Measurements from ENCODE around the gene KLHL41.

DNA sequence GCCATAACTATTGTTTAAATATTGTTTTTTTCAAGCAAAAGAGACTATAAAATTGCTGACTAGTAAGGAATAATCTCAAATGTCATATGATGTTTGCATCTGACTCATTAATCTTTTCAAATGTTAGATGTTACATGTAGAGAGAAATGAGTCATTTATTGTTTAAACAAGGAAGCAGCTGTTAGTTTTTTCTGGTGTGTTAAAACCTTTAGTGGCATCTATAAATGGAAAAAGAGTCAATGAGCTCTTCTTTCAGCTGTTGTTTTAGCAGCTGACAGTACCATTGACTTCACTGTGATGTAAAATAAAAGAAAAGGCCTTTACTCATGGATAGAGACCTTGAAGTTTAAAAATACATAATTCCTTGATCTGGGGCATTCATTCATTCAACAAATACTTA, 1.8 kb upstream of the KLHL41 start:
- TF ChIP-seq, protein P1, sequence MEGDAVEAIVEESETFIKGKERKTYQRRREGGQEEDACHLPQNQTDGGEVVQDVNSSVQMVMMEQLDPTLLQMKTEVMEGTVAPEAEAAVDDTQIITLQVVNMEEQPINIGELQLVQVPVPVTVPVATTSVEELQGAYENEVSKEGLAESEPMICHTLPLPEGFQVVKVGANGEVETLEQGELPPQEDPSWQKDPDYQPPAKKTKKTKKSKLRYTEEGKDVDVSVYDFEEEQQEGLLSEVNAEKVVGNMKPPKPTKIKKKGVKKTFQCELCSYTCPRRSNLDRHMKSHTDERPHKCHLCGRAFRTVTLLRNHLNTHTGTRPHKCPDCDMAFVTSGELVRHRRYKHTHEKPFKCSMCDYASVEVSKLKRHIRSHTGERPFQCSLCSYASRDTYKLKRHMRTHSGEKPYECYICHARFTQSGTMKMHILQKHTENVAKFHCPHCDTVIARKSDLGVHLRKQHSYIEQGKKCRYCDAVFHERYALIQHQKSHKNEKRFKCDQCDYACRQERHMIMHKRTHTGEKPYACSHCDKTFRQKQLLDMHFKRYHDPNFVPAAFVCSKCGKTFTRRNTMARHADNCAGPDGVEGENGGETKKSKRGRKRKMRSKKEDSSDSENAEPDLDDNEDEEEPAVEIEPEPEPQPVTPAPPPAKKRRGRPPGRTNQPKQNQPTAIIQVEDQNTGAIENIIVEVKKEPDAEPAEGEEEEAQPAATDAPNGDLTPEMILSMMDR (IDR thresholded peaks at IDR 0.05) = no peak
- TF ChIP-seq POLR2A (IDR thresholded peaks at IDR 0.05) = no peak
